AG09309 (cell line): ENCODE data around the gene FOXI1.

Experiments
- DNase-seq: peaks from one replicate; pipeline ENCODE4 v3.0.0-alpha.2; 2010; ENCODE audit warnings: low read depth
- H3K4me3 ChIP-seq: 2 replicates; pipeline ENCODE4 v1.5.1; 2011; ENCODE audit warnings: mild to moderate bottlenecking, low read depth, low read length, moderate library complexity; ENCODE audit not compliant: control insufficient read depth
- CTCF ChIP-seq: IDR thresholded peaks from 2 replicates; pipeline ENCODE4 v1.5.1; 2011; ENCODE audit warnings: mild to moderate bottlenecking, low read depth, low read length, inconsistent platforms; ENCODE audit not compliant: insufficient read depth, control insufficient read depth; ENCODE audit errors: missing control alignments

Gene FOXI1

GRCh38 chr5:170154744-170155143 is 49.0 kb downstream of the FOXI1 start:
- no peak for DNase-seq
- no peak for TF ChIP-seq CTCF
- no peak overlapping the region for H3K4me3 ChIP-seq

GRCh38 chr5:170155771-170156170 is 50.1 kb downstream of the FOXI1 start:
- H3K4me3 ChIP-seq, result no peak overlapping the region
- TF ChIP-seq CTCF, result no peak
- no peak for DNase-seq

- peak; percentile 62 for DNase-seq
- TF ChIP-seq CTCF, result no peak
- no peak overlapping the region for H3K4me3 ChIP-seq
These were observed 53.5 kb downstream of the FOXI1 start for GRCh38 chr5:170159101-170159698.
